SKM-1 (cell line): ENCODE results near the gene ATP11A.

Source experiments
- DNase-seq: peaks from one replicate; lab custom pipeline; 2025; ENCODE audit not compliant: unreplicated experiment; lab: John Stamatoyannopoulos, UW

The ATP11A gene

GRCh38 chr13:112722433-112723263, 32.8 kb downstream of the ATP11A start:
- no peak for DNase-seq

GRCh38 chr13:112723771-112724170, 33.9 kb downstream of the ATP11A start:
- no peak for DNase-seq

- DNase-seq = no peak
Measured at GRCh38 chr13:112724788-112725345, 35.0 kb downstream of the ATP11A start.

GRCh38 chr13:112725346-112726015, 35.6 kb downstream of the ATP11A start:
- no peak for DNase-seq

GRCh38 chr13:112726016-112726767, 36.4 kb downstream of the ATP11A start:
- DNase-seq = no peak

GRCh38 chr13:112727581-112727980, 37.7 kb downstream of the ATP11A start:
- no peak for DNase-seq

GRCh38 chr13:112728375-112729126, 38.7 kb downstream of the ATP11A start:
- no peak for DNase-seq

- no peak for DNase-seq
Measured at GRCh38 chr13:112729408-112729807, 39.6 kb downstream of the ATP11A start.

- no peak for DNase-seq
Measured at GRCh38 chr13:112730157-112730671, 40.4 kb downstream of the ATP11A start.

GRCh38 chr13:112731667-112732616, 42.1 kb downstream of the ATP11A start:
- no peak for DNase-seq

- DNase-seq = no peak
Measured at GRCh38 chr13:112732679-112733078, 42.8 kb downstream of the ATP11A start.

GRCh38 chr13:112733112-112733511, 43.3 kb downstream of the ATP11A start:
- no peak for DNase-seq

- no peak for DNase-seq
Measured at GRCh38 chr13:112733661-112734379, 44.0 kb downstream of the ATP11A start.

GRCh38 chr13:112734696-112735547, 45.1 kb downstream of the ATP11A start:
- no peak for DNase-seq

GRCh38 chr13:112735791-112736190, 46.0 kb downstream of the ATP11A start:
- no peak for DNase-seq

GRCh38 chr13:112737294-112737693, 47.5 kb downstream of the ATP11A start:
- no peak for DNase-seq

GRCh38 chr13:112738606-112739005, 48.8 kb downstream of the ATP11A start:
- DNase-seq = no peak
